NT2/D1 (cell line): ENCODE measurements around the gene COL8A1.

ENCODE experiments used
- DNase-seq: peaks from one replicate; pipeline ENCODE4 v3.0.0-alpha.2; 2011; ENCODE audit warnings: low read depth, low spot score
- H3K27me3 ChIP-seq: 2 replicates; pipeline ENCODE4 v1.6.0; 2011; ENCODE audit warnings: mild to moderate bottlenecking; ENCODE audit not compliant: insufficient read length, insufficient read depth
- H3K36me3 ChIP-seq: 2 replicates; pipeline ENCODE4 v1.6.1; 2011; ENCODE audit warnings: mild to moderate bottlenecking, low read length, mixed read lengths; ENCODE audit not compliant: insufficient read depth, insufficient read length
- H3K4me1 ChIP-seq: 2 replicates; pipeline ENCODE4 v1.5.1; 2011; ENCODE audit not compliant: insufficient read depth, insufficient read length
- H3K4me3 ChIP-seq: 2 replicates; pipeline ENCODE4 v1.5.1; 2011; ENCODE audit warnings: low read depth; ENCODE audit not compliant: insufficient read length
- H3K9ac ChIP-seq: 2 replicates; pipeline ENCODE4 v1.6.0; 2011; ENCODE audit warnings: low read depth; ENCODE audit not compliant: insufficient read length
- H3K9me3 ChIP-seq: 2 replicates; pipeline ENCODE4 v1.5.1; 2011; ENCODE audit warnings: mild to moderate bottlenecking, low read length; ENCODE audit not compliant: insufficient read depth
- SUZ12 ChIP-seq: IDR thresholded peaks from 2 replicates; pipeline ENCODE4 v1.6.1; 2011; ENCODE audit not compliant: insufficient read length, insufficient read depth; ENCODE audit errors: extremely low read depth
- YY1 ChIP-seq: IDR thresholded peaks from 2 replicates; pipeline ENCODE4 v1.6.1; 2011; ENCODE audit not compliant: insufficient read length, insufficient read depth
- ZNF274 ChIP-seq: IDR thresholded peaks from 2 replicates; pipeline ENCODE4 v1.6.1; 2011; ENCODE audit warnings: mild to moderate bottlenecking, low read depth, low read length

The COL8A1 gene

DNA sequence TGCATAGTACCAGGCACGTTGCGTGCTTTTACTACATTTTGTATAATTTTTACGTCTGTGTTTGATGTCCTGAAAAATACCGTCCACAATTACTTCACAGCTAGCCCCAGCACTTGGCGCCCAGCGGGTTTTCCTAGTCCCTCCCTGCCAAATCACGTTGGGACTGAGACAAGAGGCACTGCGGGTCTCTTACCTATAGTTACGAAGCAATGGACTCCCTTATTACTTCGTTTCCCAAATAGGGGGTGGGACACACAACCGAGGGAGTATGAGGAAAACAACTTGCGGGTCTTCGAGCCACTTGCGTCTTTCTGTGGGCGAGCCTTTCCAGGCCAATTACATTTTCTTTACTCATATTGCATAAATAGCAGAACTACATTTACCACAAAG is 178.6 kb downstream of the COL8A1 start:
- no peaks in the 10 kb centered on the region for H3K9me3 ChIP-seq
- no peak for TF ChIP-seq SUZ12
- H3K27me3 ChIP-seq, result no peaks in the 10 kb centered on the region
- peak overlapping the region; percentile 96 for H3K9ac ChIP-seq
- H3K4me1 ChIP-seq, result no peaks in the 10 kb centered on the region
- peaks cover 4% of the 10 kb centered on the region for H3K36me3 ChIP-seq
- H3K4me3 ChIP-seq, result peak overlapping the region; percentile 95
- DNase-seq, result no peak

DNA sequence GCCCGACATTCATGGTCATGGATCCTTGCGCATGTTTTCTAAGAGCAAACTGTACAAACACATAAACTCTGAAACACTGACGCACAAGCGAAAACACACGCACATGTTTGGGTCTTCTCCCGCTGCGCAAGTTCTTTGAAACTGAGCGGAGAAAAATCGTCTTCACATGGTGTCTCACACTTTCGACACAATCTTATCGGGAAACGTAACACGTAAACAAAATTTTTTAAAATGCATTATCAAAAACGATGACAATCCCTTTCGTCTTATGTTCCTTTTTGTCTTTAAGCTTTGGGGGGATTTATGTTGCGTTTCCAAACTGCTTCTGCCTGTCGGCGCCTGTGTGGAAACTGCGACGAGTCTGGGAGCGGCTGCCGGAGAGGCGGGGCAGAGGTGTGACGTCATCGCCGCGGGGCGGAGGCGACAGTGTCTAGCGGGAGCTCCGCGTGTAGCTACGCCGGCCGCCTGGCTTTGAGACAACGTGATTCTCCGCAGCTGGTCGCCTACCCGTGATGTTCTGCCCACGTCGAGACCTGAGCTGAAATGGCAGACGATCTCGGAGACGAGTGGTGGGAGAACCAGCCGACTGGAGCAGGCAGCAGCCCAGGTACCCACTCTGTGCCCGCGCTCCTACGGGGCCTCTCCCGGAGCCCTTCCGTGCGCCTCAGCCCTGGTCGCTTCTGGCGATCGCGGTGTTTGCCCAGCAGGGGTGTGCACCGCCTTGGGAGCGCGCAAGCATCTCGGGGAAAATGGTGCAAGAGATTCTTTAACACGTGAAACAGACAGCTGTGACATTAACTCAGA is 179.2 kb downstream of the COL8A1 start, which contains the start of gene CMSS1:
Gene CMSS1 (plus strand): TSS at position 426 of the 804 bp plus-strand sequence.
- peak; percentile 79 for DNase-seq
- Histone ChIP-seq H3K4me1 (no peaks in the 10 kb centered on the region), H3K27me3 (no peaks in the 10 kb centered on the region), H3K4me3 (peak within 1 kb of the TSS; percentile 95), H3K9ac (peak within 1 kb of the TSS; percentile 96), H3K36me3 (peaks cover 4% of the 10 kb centered on the region), H3K9me3 (no peaks in the 10 kb centered on the region)
- no peak for TF ChIP-seq YY1
- no peak for TF ChIP-seq ZNF274

DNA sequence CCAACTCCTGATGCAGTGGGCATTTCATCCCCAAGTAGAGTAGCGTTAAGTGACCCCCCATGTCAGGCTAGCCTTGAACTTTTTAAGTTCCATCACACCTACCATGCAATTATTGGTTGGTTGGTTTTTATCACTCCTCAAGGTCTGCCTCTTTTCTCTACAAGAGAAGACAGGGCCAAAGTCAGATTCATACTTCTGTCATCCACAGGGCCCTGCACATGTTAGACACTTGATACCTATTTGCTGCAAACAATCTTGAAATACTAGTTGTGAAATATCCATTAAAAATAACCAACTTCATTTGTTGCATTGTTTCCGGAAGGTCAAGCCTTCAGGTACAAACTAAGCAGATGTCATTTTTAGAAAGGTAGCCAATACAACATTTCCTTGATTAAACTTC is 180.4 kb downstream of the COL8A1 start:
- Histone ChIP-seq H3K9ac (peak overlapping the region; percentile 96), H3K27me3 (no peaks in the 10 kb centered on the region), H3K4me3 (no peak overlapping the region), H3K4me1 (no peaks in the 10 kb centered on the region), H3K9me3 (no peaks in the 10 kb centered on the region), H3K36me3 (peaks cover 4% of the 10 kb centered on the region)
- DNase-seq, result no peak
- TF ChIP-seq YY1, result no peak
- no peak for TF ChIP-seq SUZ12
- no peak for TF ChIP-seq ZNF274

DNA sequence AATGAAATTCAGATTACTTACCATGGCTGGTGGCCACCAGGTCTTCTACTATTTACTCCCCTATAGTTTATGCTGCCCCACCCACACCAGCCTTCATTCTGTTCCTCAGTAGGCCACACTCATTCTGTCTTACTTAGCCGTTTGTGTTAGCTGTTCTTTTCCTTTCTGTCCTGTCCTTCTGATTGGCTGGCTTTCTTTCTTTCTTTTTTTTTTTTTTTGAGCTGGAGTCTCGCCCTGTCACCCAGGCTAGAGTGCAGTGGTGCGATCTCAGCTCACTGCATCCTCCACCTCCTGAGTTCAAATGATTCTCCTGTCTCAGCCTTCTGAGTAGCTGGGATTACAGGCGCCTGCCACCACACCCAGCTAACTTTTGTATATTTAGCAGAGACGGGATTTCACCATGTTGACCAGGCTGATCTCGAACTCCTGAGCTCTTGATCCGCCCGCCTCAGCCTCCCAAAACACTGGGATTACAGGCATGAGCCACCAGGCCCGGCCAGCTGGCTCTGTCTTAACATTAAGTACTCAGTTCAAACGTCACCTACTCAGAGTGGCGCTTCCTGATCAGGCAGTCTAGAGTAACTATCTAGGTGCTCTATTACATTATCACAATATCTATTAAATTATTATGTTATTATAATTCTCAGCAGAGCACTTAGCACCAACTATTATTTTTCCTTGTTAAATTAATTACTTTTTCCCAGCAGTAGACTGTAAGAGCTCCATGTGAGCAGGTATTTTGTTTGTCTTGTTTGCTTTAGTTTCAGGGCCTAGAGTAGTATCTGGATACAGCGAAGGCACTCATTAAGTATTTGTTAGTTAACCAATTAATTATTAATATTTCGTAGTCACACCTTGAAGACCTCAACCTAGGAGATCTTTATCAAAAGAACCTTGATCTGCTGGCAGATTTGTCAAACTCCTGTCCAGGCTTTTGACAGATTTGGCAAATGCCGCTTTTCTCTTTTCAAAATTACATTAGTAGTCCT is 185.6 kb downstream of the COL8A1 start:
- no peaks in the 10 kb centered on the region for H3K4me1 ChIP-seq
- no peaks in the 10 kb centered on the region for H3K27me3 ChIP-seq
- no peak overlapping the region for H3K4me3 ChIP-seq
- no peak for DNase-seq
- peaks cover 4% of the 10 kb centered on the region for H3K36me3 ChIP-seq
- no peaks in the 10 kb centered on the region for H3K9me3 ChIP-seq
- TF ChIP-seq YY1, result no peak
- TF ChIP-seq SUZ12, result no peak
- no peak for TF ChIP-seq ZNF274
- peak overlapping the region; percentile 6 for H3K9ac ChIP-seq

DNA sequence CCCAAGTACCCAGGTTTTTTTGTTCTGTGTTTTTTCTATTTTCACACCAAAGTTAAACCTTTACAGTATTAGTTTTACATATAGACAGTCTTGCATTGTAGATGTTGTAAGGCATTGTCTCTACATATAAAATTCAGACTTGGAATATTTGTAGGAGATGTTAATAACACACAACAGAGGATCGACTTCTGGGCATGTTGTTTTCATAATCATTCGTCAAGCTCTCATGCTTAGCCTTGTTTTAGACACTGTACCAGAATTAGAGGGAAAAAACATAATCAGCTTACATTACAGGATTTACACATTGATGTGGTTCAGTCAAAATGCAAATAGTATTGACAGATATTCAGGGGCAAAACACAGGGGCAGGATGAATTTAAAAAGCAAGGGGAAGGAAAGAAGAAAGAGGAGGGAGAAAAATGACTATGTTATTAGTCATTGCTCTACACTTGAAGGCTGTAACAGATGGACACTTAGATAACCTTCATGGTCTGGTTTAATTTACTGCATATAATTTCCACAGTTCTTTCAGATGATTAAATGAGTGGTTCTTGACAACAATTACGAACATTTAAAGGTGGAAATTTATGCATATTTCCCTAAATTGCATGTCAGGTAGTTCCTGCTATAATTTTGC is 186.7 kb downstream of the COL8A1 start:
- H3K4me1 ChIP-seq, result no peaks in the 10 kb centered on the region
- DNase-seq, result no peak
- H3K9me3 ChIP-seq, result no peaks in the 10 kb centered on the region
- no peak overlapping the region for H3K4me3 ChIP-seq
- no peak overlapping the region for H3K9ac ChIP-seq
- peaks cover 4% of the 10 kb centered on the region for H3K36me3 ChIP-seq
- no peaks in the 10 kb centered on the region for H3K27me3 ChIP-seq
- TF ChIP-seq ZNF274 (no peak), YY1 (no peak), SUZ12 (no peak)

DNA sequence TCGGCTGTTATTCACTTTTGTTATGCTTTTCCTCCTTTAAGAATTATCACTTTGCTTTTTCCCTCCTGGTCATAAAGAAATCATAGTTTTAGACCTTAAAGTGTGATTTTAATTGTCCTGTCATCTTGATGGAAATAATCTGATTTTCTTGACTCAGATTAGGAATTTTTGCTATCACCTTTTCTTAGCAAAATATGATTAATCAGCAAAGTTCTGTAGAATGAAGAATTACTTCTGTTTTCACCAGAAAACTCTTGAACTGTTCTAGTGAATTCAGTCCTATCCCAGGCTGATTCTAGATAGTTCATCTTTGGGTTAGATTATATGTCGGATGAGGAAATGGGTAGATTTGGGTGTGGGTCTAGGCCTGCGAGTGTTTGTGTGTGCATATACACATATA is 191.4 kb downstream of the COL8A1 start:
- no peak for DNase-seq
- Histone ChIP-seq H3K27me3 (no peaks in the 10 kb centered on the region), H3K9me3 (no peaks in the 10 kb centered on the region), H3K36me3 (no peaks in the 10 kb centered on the region), H3K9ac (no peak overlapping the region), H3K4me1 (no peaks in the 10 kb centered on the region), H3K4me3 (no peak overlapping the region)
- no peak for TF ChIP-seq SUZ12
- no peak for TF ChIP-seq ZNF274
- TF ChIP-seq YY1, result no peak
